GM21825 (cell line): ENCODE data around the gene GRIK4.
"Not testable (repeated sequence)": the region's sequence is repeated elsewhere in the genome, so short reads cannot be mapped to it uniquely, and the experiment has no call there.

Experiments
- ATAC-seq: cut with Tn5 transposase; IDR thresholded peaks from one replicate; pipeline ENCODE4 v1.9.1; 2021; ENCODE audit warnings: mild to moderate bottlenecking, moderate library complexity; ENCODE audit not compliant: unreplicated experiment

GRIK4 gene

DNA sequence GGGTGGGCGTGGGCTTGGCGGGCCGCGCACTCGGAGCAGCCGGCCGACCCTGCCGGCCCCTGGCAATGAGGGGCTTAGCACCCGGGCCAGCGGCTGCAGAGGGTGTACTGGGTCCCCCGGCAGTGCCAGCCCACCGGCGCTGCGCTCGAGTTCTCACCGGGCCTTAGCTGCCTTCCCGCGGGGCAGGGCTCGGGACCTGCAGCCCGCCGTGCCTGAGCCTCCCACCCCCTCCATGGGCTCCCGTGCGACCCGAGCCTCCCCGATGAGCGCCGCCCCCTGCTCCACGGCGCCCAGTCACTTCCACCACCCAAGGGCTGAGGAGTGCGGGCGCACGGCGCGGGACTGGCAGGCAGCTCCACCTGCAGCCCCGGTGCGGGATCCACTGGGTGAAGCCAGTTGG lies 510.2 kb downstream of the GRIK4 start:
- ATAC-seq = not testable (repeated sequence)

- peak; percentile 92 for ATAC-seq
Measured at GRCh38 chr11:121023848-121024751, 512.6 kb downstream of the GRIK4 start, which contains the start of gene TBCEL. Gene TBCEL, plus strand, starts transcription at chr11:121024102. Its CDS starts 21,589 bp downstream, at chr11:121045691.

DNA sequence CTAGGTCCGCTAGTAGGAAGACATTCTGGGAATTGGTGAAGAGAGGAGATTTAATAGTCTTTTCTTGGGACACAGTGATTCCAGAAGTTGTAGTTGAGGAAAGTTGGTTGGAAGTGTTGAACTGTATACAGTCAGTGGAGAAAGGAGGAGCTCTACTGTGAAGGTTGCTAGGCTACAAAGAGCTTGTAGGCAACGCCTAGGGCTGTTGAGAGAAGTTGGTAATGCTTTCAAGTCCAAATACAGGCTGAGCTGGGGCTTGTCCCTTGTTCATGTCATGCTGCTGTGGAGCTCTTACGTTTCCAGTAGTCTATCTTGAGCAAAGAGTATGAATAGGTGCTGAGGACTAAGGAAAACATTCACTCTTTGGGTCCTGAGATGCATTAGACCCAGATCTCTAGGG lies 513.4 kb downstream of the GRIK4 start:
- no peak for ATAC-seq

DNA sequence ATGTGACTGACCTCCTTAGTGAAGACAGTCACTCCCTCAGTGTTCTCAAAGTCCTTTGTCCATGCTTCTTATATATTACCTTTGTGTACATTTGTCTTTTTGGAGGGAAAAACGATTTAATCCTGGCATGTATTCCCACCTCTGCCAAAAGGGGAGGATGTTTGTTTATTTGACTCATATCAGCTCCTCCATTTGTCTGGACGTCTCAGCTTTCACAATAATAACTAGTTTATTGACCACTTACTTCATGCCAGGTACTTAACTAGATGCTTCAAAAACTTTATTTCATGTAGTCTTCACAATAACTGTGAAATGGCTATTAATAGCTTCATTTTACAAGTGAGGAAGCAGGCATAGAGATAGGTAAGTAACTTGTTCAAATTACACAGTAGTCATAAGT lies 517.6 kb downstream of the GRIK4 start:
- ATAC-seq = no peak

DNA sequence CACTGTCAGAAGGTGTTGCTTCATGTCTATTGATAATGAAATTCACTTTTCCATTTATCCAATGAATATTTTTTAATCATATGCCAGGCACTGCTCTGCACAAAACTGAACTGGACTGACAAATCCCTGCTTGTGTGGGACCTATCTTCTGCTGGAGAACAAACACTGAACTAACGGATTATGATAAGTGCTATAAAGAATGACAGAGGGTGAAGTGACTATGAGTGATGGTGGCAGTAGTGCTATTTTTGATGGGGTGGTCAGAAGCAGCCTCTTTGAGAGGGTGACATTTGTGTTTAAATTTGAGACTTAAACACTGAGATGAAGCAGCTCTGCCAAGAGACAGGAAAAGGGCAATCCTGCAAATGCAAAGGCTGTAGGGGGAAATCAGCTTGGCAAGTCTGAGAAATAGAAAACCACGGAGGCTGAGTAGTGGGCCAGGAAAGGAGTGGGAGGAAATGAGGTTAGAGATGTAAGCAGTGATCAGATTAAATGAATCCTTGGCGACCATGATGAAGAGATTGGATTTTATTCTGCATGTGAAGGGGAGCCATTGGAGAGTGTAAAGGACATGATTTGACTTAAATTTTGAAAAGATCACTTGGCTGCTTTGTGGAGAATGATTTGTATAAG lies 518.4 kb downstream of the GRIK4 start:
- ATAC-seq = no peak

DNA sequence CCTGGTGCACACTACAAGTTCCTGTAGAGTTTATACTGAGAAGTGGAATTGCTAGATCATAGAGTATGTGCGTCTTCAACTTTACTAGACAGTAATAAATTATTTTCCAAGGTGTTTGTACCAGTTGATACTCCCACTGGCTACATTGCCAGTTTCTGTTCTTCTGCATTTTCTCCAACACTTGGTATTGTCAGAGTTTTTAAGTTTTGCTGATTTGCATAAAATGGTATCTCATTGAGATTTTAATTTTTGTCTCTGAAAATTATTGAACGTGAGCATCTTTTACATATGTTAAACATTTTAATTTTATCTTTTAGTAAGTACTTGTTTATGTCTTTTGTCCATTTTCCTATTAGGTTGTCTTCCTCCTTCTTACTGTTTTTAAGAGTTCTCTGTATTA lies 519.6 kb downstream of the GRIK4 start:
- ATAC-seq = no peak

DNA sequence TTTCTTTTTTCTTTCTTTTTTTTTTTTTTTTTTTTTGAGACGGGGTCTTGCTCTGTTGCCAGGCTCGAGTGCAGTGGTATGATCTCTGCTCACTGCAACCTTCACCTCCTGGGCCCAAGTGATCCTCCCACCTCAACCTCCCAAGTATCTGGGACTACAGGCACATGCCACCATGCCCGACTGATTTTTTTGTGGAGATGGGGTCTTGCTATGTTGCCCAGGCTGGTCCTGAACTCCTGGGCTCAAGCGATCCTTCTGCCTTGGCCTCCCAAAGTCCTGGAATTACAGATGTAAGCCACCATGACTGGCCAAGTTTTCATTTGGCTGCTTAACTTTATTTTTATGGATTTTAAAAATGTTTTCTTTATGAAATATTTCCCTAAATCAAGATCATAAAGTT lies 520.1 kb downstream of the GRIK4 start:
- ATAC-seq = not testable (repeated sequence)

GRCh38 chr11:121032546-121032945 lies 521.0 kb downstream of the GRIK4 start:
- no peak for ATAC-seq

DNA sequence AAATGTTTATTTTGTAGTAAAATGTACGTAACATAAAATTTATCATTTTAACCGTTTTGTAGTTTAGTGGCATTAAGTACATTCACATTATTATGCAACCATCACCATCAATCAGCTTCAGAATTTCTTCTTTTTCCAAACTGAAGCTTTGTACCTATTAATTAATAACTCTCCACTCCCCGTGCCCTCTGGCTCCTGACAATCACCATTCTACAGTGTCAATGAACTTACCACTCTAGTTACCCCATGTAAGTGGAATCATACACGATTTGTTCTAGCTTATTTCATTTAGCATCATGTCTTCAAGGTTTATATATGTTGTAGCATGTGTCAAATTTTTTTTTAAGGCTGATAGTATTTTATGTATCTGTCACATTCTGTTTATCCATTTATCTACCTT lies 522.1 kb downstream of the GRIK4 start:
- ATAC-seq = no peak

GRCh38 chr11:121035169-121035755 lies 523.7 kb downstream of the GRIK4 start:
- ATAC-seq = no peak

GRCh38 chr11:121035780-121036179 lies 524.2 kb downstream of the GRIK4 start:
- no peak for ATAC-seq

- no peak for ATAC-seq
Measured at GRCh38 chr11:121037016-121037415, 525.5 kb downstream of the GRIK4 start.
